ENCODE results near the gene CORO6. TPM values are rescaled to one million over a fixed set of nuclear protein-coding genes. Genes with fewer than 3 reads are reported as not detected.

Gene CORO6
- total and polyA plus RNA-seq, 7 donors = 182 to 710 (median 494) TPM

DNA sequence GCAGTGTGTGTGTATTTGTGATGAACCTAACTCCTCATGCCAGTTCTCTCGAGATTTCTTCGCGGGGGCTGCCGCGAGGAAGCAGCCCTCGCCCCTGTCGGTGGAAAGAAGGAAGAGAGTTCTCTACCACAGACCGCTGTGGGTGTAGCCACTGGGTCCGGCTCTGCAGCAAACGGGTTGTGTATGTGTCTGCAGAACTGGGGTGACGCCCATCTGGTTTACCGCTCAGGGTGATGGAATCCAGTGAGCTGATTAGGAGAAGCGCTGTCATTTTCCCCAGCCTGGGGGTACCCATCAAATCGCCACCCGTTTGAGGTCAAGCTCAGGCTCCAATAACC is 7.7 kb downstream of the CORO6 start:
- peaks cover 0 to 17% of the 10 kb centered on the region in 2 donors for H3K36me3 ChIP-seq (ENCODE audit: insufficient read depth in 1 of 2, low read depth in 1 of 2)
- intact Hi-C loops (cut with DNase I) = loop anchor here in 1 of 2 donors (2.0 kb wide), 1 partner anchor 34 kb away; no protein-coding TSS in a partner anchor
- no peaks in the 10 kb centered on the region for H3K27me3 ChIP-seq (ENCODE audit: insufficient read depth in 3 of 3, low read length in 2 of 3)
- 63 to 65% (median 64%) methylated on average over 15 of the region's 15 CpGs for WGBS, 3 donors
- TF ChIP-seq, protein P1, sequence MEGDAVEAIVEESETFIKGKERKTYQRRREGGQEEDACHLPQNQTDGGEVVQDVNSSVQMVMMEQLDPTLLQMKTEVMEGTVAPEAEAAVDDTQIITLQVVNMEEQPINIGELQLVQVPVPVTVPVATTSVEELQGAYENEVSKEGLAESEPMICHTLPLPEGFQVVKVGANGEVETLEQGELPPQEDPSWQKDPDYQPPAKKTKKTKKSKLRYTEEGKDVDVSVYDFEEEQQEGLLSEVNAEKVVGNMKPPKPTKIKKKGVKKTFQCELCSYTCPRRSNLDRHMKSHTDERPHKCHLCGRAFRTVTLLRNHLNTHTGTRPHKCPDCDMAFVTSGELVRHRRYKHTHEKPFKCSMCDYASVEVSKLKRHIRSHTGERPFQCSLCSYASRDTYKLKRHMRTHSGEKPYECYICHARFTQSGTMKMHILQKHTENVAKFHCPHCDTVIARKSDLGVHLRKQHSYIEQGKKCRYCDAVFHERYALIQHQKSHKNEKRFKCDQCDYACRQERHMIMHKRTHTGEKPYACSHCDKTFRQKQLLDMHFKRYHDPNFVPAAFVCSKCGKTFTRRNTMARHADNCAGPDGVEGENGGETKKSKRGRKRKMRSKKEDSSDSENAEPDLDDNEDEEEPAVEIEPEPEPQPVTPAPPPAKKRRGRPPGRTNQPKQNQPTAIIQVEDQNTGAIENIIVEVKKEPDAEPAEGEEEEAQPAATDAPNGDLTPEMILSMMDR (IDR thresholded peaks at IDR 0.05) = no peak
- H3K4me1 ChIP-seq = peaks cover 62% of the 10 kb centered on the region
- peak; percentile 43 to 67 for DNase-seq
- peak overlapping the region; percentile 53 for H3K4me3 ChIP-seq
- ATAC-seq = no peak
- peak overlapping the region; percentile 69 for H3K27ac ChIP-seq
- no peaks in the 10 kb centered on the region for H3K9me3 ChIP-seq

- Histone ChIP-seq H3K27me3 (ENCODE audit: insufficient read depth in 3 of 3, low read length in 2 of 3) (no peaks in the 10 kb centered on the region), H3K27ac (peak overlapping the region; percentile 69), H3K9me3 (no peaks in the 10 kb centered on the region), H3K4me3 (no peak overlapping the region), H3K36me3 (ENCODE audit: insufficient read depth in 1 of 2, low read depth in 1 of 2) (peaks cover 0 to 17% of the 10 kb centered on the region in 2 donors), H3K4me1 (peaks cover 57% of the 10 kb centered on the region)
- TF ChIP-seq, protein P1 (IDR thresholded peaks at IDR 0.05) = no peak
- DNase-seq = peak in 1 of 2 donors; percentile 67
- ATAC-seq = peak in 2 of 4 donors; percentile 1
- intact Hi-C loops (cut with DNase I) = loop anchor here in 1 of 2 donors (2.0 kb wide), 1 partner anchor 34 kb away; no protein-coding TSS in a partner anchor
- WGBS, 3 donors = 73 to 85% (median 76%) methylated on average over 16 of the region's 16 CpGs
Observed at GRCh38 chr17:29614349-29615047, 8.2 kb downstream of the CORO6 start.

- peaks cover 58% of the 10 kb centered on the region for H3K4me1 ChIP-seq
- DNase-seq (peak; percentile 52 to 68), ATAC-seq (peak; percentile 0 to 25 (median 9))
- 12 to 28% (median 15%) methylated on average over 13 of the region's 13 CpGs for WGBS, 3 donors
- H3K36me3 ChIP-seq (ENCODE audit: insufficient read depth in 1 of 2, low read depth in 1 of 2) = peaks cover 0 to 17% of the 10 kb centered on the region in 2 donors
- no peaks in the 10 kb centered on the region for H3K9me3 ChIP-seq
- H3K4me3 ChIP-seq = peak overlapping the region; percentile 40
- intact Hi-C loops (cut with DNase I) = loop anchor here in 1 of 2 donors (2.0 kb wide), 1 partner anchor 33 kb away; no protein-coding TSS in a partner anchor
- H3K27ac ChIP-seq = peak overlapping the region; percentile 69
- H3K27me3 ChIP-seq (ENCODE audit: insufficient read depth in 3 of 3, low read length in 2 of 3) = no peaks in the 10 kb centered on the region
- TF ChIP-seq, protein P1 (IDR thresholded peaks at IDR 0.05) = no peak
Observed at GRCh38 chr17:29613856-29614255, 8.9 kb downstream of the CORO6 start.

DNA sequence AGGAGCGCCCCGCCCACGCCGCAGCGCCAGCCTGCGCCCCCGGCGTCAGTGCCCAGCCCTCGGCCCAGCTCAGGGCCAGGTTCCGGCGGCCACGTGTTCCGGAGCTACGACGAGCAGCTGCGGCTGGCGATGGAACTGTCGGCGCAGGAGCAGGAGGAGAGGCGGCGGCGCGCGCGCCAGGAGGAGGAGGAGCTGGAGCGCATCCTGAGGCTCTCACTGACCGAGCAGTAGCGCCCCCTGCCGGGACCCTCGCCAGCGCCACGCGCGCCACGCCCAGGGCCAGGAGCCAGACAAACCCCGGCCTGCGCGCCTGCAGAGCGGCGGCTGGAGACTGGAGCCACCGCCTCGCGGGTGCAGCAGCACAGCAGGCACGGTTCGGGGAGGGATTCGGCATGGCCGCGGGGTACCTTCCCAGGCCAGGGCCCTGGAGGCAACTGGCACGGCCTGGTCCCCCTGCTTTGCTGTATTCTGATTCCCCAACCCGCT is 9.3 kb downstream of the CORO6 start:
- Histone ChIP-seq H3K4me3 (peak overlapping the region; percentile 40), H3K9me3 (no peaks in the 10 kb centered on the region), H3K4me1 (peaks cover 58% of the 10 kb centered on the region), H3K27me3 (ENCODE audit: insufficient read depth in 3 of 3, low read length in 2 of 3) (no peaks in the 10 kb centered on the region), H3K36me3 (ENCODE audit: insufficient read depth in 1 of 2, low read depth in 1 of 2) (peaks cover 0 to 17% of the 10 kb centered on the region in 2 donors), H3K27ac (peak overlapping the region; percentile 69)
- 0 to 1% (median 1%) methylated on average over 26 to 50 of the region's 50 CpGs for WGBS, 3 donors
- DNase-seq (peak; percentile 96 to 98), ATAC-seq (peak; percentile 60 to 69 (median 64))
- intact Hi-C loops (cut with DNase I) = no loop called here
- TF ChIP-seq, protein P1 (IDR thresholded peaks at IDR 0.05) = peak; percentile 73
